IMR-90 (cell line): ENCODE results near the gene PYY. TPM values are rescaled to one million over a fixed set of nuclear protein-coding genes. Genes with fewer than 3 reads are reported as not detected.
"Not testable (repeated sequence)": the region's sequence is repeated elsewhere in the genome, so short reads cannot be mapped to it uniquely, and the experiment has no call there.

Experiments used
- ATAC-seq: fragments of 200-7000 bp; cut with Tn5 transposase; 2 replicates; pipeline ENCODE4 v1.9.1; 2020; ENCODE audit warnings: low read depth, mild to moderate bottlenecking, moderate library complexity
- BruUV-seq: library from RNA; stranded (reverse); fragments of 400-500 nt; replicated peaks from 2 replicates; lab custom pipeline; 2021; lab: Mats Ljungman, UMichigan
- CTCF ChIA-PET: fragments of 300-600 bp; formaldehyde crosslinking; extraction: SDS; loops from one replicate; lab custom pipeline; 2021; ENCODE audit warnings: antibody characterized with exemption; lab: Yijun Ruan, JAX
- POLR2A ChIA-PET: fragments of 300-600 bp; sonication (Branson Sonifier 250); formaldehyde crosslinking; loops from one replicate; lab custom pipeline; 2022; ENCODE audit warnings: antibody characterized with exemption; ENCODE audit not compliant: unreplicated experiment; lab: Charles Lee
- DNase-seq: peaks from one replicate; pipeline ENCODE4 v3.0.0; 2013
- H2AFZ ChIP-seq: replicated peaks from 2 replicates; pipeline ENCODE3; 2013; ENCODE audit warnings: low read length, mild to moderate bottlenecking; ENCODE audit not compliant: poor library complexity
- H2AK5ac ChIP-seq: 2 replicates; pipeline ENCODE4 v1.6.1; 2013; ENCODE audit warnings: low read depth, low read length, inconsistent platforms
- H2AK9ac ChIP-seq: replicated peaks from 2 replicates; pipeline ENCODE3; 2013; ENCODE audit warnings: mild to moderate bottlenecking, low read depth, low read length, moderate library complexity; ENCODE audit not compliant: poor library complexity
- H2BK120ac ChIP-seq: 2 replicates; pipeline ENCODE4 v1.6.1; 2013; ENCODE audit warnings: low read depth, low read length, inconsistent platforms
- H2BK15ac ChIP-seq: 3 replicates; pipeline ENCODE4 v1.6.1; 2013; ENCODE audit warnings: low read depth, low read length, inconsistent platforms
- H2BK20ac ChIP-seq: 2 replicates; pipeline ENCODE4 v1.6.1; 2013; ENCODE audit warnings: low read depth, mild to moderate bottlenecking, inconsistent platforms, low read length, moderate library complexity
- H2BK5ac ChIP-seq: 2 replicates; pipeline ENCODE4 v1.6.1; 2013; ENCODE audit warnings: mild to moderate bottlenecking, low read depth, low read length, inconsistent platforms; ENCODE audit not compliant: poor library complexity, severe bottlenecking
- H3K14ac ChIP-seq: replicated peaks from 2 replicates; pipeline ENCODE4 v1.6.1; 2013; ENCODE audit warnings: low read depth, low read length, inconsistent platforms
- H3K18ac ChIP-seq: 2 replicates; pipeline ENCODE4 v1.6.1; 2013; ENCODE audit warnings: low read depth, low read length, control low read depth
- H3K23ac ChIP-seq: 2 replicates; pipeline ENCODE4 v1.6.1; 2013; ENCODE audit warnings: low read depth, low read length, inconsistent platforms
- H3K27ac ChIP-seq: 2 replicates; pipeline ENCODE4 v1.5.1; 2013; ENCODE audit warnings: mild to moderate bottlenecking, control low read depth, low read length; ENCODE audit not compliant: insufficient read depth
- H3K27me3 ChIP-seq: 2 replicates; pipeline ENCODE4 v1.6.1; 2013; ENCODE audit warnings: low read length; ENCODE audit not compliant: control insufficient read depth, insufficient read depth
- H3K36me3 ChIP-seq: 2 replicates; pipeline ENCODE4 v1.6.1; 2013; ENCODE audit warnings: low read length, mixed read lengths; ENCODE audit not compliant: control insufficient read depth, insufficient read depth
- H3K4ac ChIP-seq: 2 replicates; pipeline ENCODE4 v1.6.1; 2013; ENCODE audit warnings: low read depth, low read length, inconsistent platforms
- H3K4me1 ChIP-seq: 2 replicates; pipeline ENCODE4 v1.6.1; 2013; ENCODE audit warnings: low read length, mixed read lengths; ENCODE audit not compliant: control insufficient read depth, insufficient read depth
- H3K4me2 ChIP-seq: 2 replicates; pipeline ENCODE4 v1.6.1; 2013; ENCODE audit warnings: low read depth, mild to moderate bottlenecking, control low read depth, low read length, moderate library complexity
- H3K4me3 ChIP-seq: 2 replicates; pipeline ENCODE4 v1.5.1; 2013; ENCODE audit warnings: low read depth, mild to moderate bottlenecking, control low read depth, low read length, moderate library complexity; ENCODE audit not compliant: insufficient read depth
- H3K56ac ChIP-seq: 2 replicates; pipeline ENCODE4 v1.6.1; 2013; ENCODE audit warnings: low read length, inconsistent platforms; ENCODE audit not compliant: insufficient read depth; ENCODE audit errors: extremely low read depth
- H3K79me1 ChIP-seq, 2 experiments: 2 replicates each; pipeline ENCODE4 v1.6.1; 2013; ENCODE audit warnings: low read length in 2 of 2, inconsistent platforms in 1 of 2, low read depth in 1 of 2
- H3K9ac ChIP-seq: 2 replicates; pipeline ENCODE4 v1.6.1; 2013; ENCODE audit warnings: low read depth, low read length, control low read depth
- H3K9me1 ChIP-seq: 2 replicates; pipeline ENCODE4 v1.6.1; 2013; ENCODE audit warnings: low read length, inconsistent platforms; ENCODE audit not compliant: insufficient read depth
- H3K9me3 ChIP-seq: 2 replicates; pipeline ENCODE4 v1.6.1; 2013; ENCODE audit warnings: low read length; ENCODE audit not compliant: control insufficient read depth, insufficient read depth
- H4K20me1 ChIP-seq: 2 replicates; pipeline ENCODE4 v1.6.1; 2013; ENCODE audit warnings: low read length, inconsistent platforms; ENCODE audit not compliant: insufficient read depth
- H4K5ac ChIP-seq: 2 replicates; pipeline ENCODE4 v1.6.1; 2013; ENCODE audit warnings: mild to moderate bottlenecking, low read depth, low read length, control low read depth
- H4K8ac ChIP-seq, 2 experiments: 2 replicates each; pipeline ENCODE4 v1.6.1; 2013; ENCODE audit warnings: low read depth in 2 of 2, low read length in 2 of 2, control low read depth in 1 of 2, inconsistent platforms in 1 of 2
- H4K91ac ChIP-seq: 2 replicates; pipeline ENCODE4 v1.6.1; 2013; ENCODE audit warnings: low read depth, low read length, inconsistent platforms; ENCODE audit not compliant: insufficient read depth
- WGBS, 2 experiments: methylation state at CpG; one replicate each; pipeline versions ENCODE4 v1.1.5 to v1.1.7; 2013; ENCODE audit warnings: missing lambda C conversion rate in 2 of 2; ENCODE audit not compliant: insufficient read length in 1 of 2; ENCODE audit errors: extremely low coverage in 2 of 2; 5-methylcytosine and 5-hydroxymethylcytosine counted together
- dilution Hi-C: fragments of 300-500 bp; cut with HindIII; formaldehyde crosslinking; loops from one replicate; pipeline ENCODE4 v1.14.3; 2018; ENCODE audit warnings: low sequenced_read_pairs; ENCODE audit not compliant: unreplicated experiment
- in situ Hi-C: fragments of 300-500 bp; cut with MboI; formaldehyde crosslinking; loops from 3 replicates; pipeline ENCODE4 v1.14.3; 2019; ENCODE audit warnings: low sequenced_read_pairs, inconsistent platforms, mixed read lengths
- intact Hi-C: fragments of 100-400 bp; cut with micrococcal nuclease; formaldehyde crosslinking; loops from 2 replicates; pipeline ENCODE4 v1.10.0; 2022
- polyA plus RNA-seq, 3 experiments: library from polyadenylated mRNA; depleted of rRNA; stranded (reverse); fragments of >200 nt; gene quantifications; 2 replicates each; pipeline ENCODE4 v1.2.3, GENCODE V29; 2012; ENCODE audit warnings: low replicate concordance in 1 of 3
- total RNA-seq: library from RNA; depleted of rRNA; stranded (reverse); fragments of >200 nt; gene quantifications from 2 replicates; pipeline ENCODE4 v1.2.3, GENCODE V29; 2012

PYY gene
- total and polyA plus RNA-seq, 2 of the 4 experiments (the other 2 are of a cell fraction) = not detected

- BruUV-seq, H4K8ac ChIP-seq, H2AK9ac ChIP-seq, H3K9me1 ChIP-seq, H4K91ac ChIP-seq, H2AK5ac ChIP-seq, H3K27ac ChIP-seq, H3K4me3 ChIP-seq, H2BK120ac ChIP-seq, H3K4me1 ChIP-seq, H3K79me1 ChIP-seq, H4K5ac ChIP-seq, H2AFZ ChIP-seq, H3K36me3 ChIP-seq, H3K4me2 ChIP-seq, H3K4ac ChIP-seq, H3K9ac ChIP-seq, in situ Hi-C loops, H4K20me1 ChIP-seq, H3K56ac ChIP-seq, DNase-seq, dilution Hi-C loops, H3K23ac ChIP-seq, H3K14ac ChIP-seq, intact Hi-C loops, H3K9me3 ChIP-seq, H3K18ac ChIP-seq, H2BK15ac ChIP-seq, H2BK20ac ChIP-seq, POLR2A ChIA-PET, H2BK5ac ChIP-seq, ATAC-seq: not testable (repeated sequence)
- H3K27me3 ChIP-seq = peaks cover 33% of the 10 kb centered on the region
- CTCF ChIA-PET = interaction anchor here (0.8 kb wide), 1 partner anchor 8 kb away, joined by 3 read pairs; no protein-coding TSS in a partner anchor
- no CpG with 5 or more reads among the region's 2 CpGs for WGBS, 2 experiments
Observed at GRCh38 chr17:43971436-43971835, 17.7 kb upstream of the PYY start.
